Psoas muscle (tissue), 8 donors: ENCODE results near the gene NMT1. TPM values are rescaled to one million over a fixed set of nuclear protein-coding genes. Genes with fewer than 3 reads are reported as not detected.

ENCODE experiments used
- ATAC-seq, 4 donors: fragments of 200-7000 bp; cut with Tn5 transposase; one replicate each; pipeline ENCODE4 v1.9.1; 2020; ENCODE audit warnings: moderate library complexity in 3 of 4, mild to moderate bottlenecking in 2 of 4
- DNase-seq, 2 donors: peaks; one replicate each; pipeline ENCODE4 v3.0.0-alpha.2; 2020
- H3K27ac ChIP-seq: fragments of 200-600 bp; one replicate; pipeline ENCODE4 v1.8.0; 2022
- H3K27me3 ChIP-seq, 3 donors: fragments of 200-600 bp in 1 of 3; one replicate each; pipeline versions ENCODE4 v1.6.1 to v1.8.0; 2013 to 2022; ENCODE audit warnings: low read length in 2 of 3, mild to moderate bottlenecking in 2 of 3, moderate library complexity in 1 of 3; ENCODE audit not compliant: insufficient read depth in 3 of 3
- H3K36me3 ChIP-seq, 2 donors: fragments of 200-600 bp in 1 of 2; one replicate each; pipeline versions ENCODE4 v1.6.1 to v1.8.0; 2013 to 2022; ENCODE audit warnings: low read depth in 1 of 2, mild to moderate bottlenecking in 1 of 2, moderate library complexity in 1 of 2; ENCODE audit not compliant: insufficient read depth in 1 of 2
- H3K4me1 ChIP-seq: fragments of 200-600 bp; one replicate; pipeline ENCODE4 v1.8.0; 2022
- H3K4me3 ChIP-seq: fragments of 200-600 bp; one replicate; pipeline ENCODE4 v1.8.0; 2022; ENCODE audit warnings: mild to moderate bottlenecking
- H3K9me3 ChIP-seq: fragments of 200-600 bp; one replicate; pipeline ENCODE4 v1.8.0; 2022
- CTCF ChIP-seq: fragments of 200-600 bp; IDR thresholded peaks from one replicate; pipeline ENCODE4 v1.8.0; 2022; ENCODE audit warnings: antibody characterized with exemption
- WGBS, 3 donors: extraction: QIAGEN DNeasy Blood & Tissue Kit; methylation state at CpG; one replicate each; pipeline versions ENCODE4 v1.1.6 to v1.1.7; 2013; 5-methylcytosine and 5-hydroxymethylcytosine counted together
- intact Hi-C, 2 donors: fragments of 100-400 bp; cut with DNase I; formaldehyde crosslinking; loops; one replicate each; pipeline versions ENCODE4 v1.11.0 to v1.14.2; 2022
- polyA plus RNA-seq, 3 donors: library from polyadenylated mRNA; stranded (reverse); fragments of 200-250 nt; gene quantifications; one replicate each; pipeline ENCODE4 v1.2.3, GENCODE V29; 2013
- total RNA-seq, 4 donors: library from RNA; stranded (reverse); fragmentation: NEBNext Ultra II Directional in 2 of 4; extraction: Animal tissue kit (Norgen Biotek cat#: 25700) in 2 of 4; gene quantifications; one replicate each; pipeline versions ENCODE4 v1.2.1 to v1.2.4, GENCODE V29; 2021 to 2023
- donor health status: healthy with polysubstance abuse.
- donor health status: DM: no; HTN: no; CAD: no; lungs with moderate emphysema.
- donor health status: Bipolar disorder and iron deficiency.
- donor health status: healthy.
- donor health status: DM: yes; HTN: yes; CAD: no.
- donor health status: DM: no; HTN: no; CAD: no.
- donor health status: DM: no; HTN: no; CAD: no.
- donor health status: DM: yes; HTN: yes; CAD: no.

Gene NMT1
- total and polyA plus RNA-seq, 7 donors: 58.0 to 164 (median 79.7) TPM

- intact Hi-C loops: no loop called here
- Histone ChIP-seq H3K4me3 (peak overlapping the region; percentile 15), H3K4me1 (peaks cover 48% of the 10 kb centered on the region), H3K36me3 (peaks cover 14 to 93% of the 10 kb centered on the region in 2 donors), H3K27me3 (no peaks in the 10 kb centered on the region), H3K27ac (peak overlapping the region; percentile 77), H3K9me3 (no peaks in the 10 kb centered on the region)
- DNase-seq: no peak
- no peak for ATAC-seq
- TF ChIP-seq CTCF: no peak
- WGBS, 3 donors: 71 to 84% (median 72%) methylated on average over 5 of the region's 5 CpGs
These were observed 26.9 kb downstream of the NMT1 start for GRCh38 chr17:45087978-45088377.

- intact Hi-C loops: no loop called here
- WGBS, 3 donors: 65 to 91% (median 79%) methylated on average over 3 of the region's 3 CpGs
- Histone ChIP-seq H3K9me3 (no peaks in the 10 kb centered on the region), H3K27me3 (no peaks in the 10 kb centered on the region), H3K27ac (peak overlapping the region; percentile 77), H3K36me3 (peaks cover 12 to 90% of the 10 kb centered on the region in 2 donors), H3K4me3 (no peak overlapping the region), H3K4me1 (peaks cover 56% of the 10 kb centered on the region)
- no peak for DNase-seq
- no peak for TF ChIP-seq CTCF
- no peak for ATAC-seq
These were observed 27.6 kb downstream of the NMT1 start for GRCh38 chr17:45088741-45089140.

GRCh38 chr17:45090711-45091110 lies 29.6 kb downstream of the NMT1 start:
- intact Hi-C loops: no loop called here
- H3K4me1 ChIP-seq: peaks cover 68% of the 10 kb centered on the region
- 75 to 89% (median 89%) methylated on average over 3 of the region's 3 CpGs for WGBS, 3 donors
- DNase-seq: no peak
- H3K36me3 ChIP-seq: peaks cover 18 to 90% of the 10 kb centered on the region in 2 donors
- ATAC-seq: no peak
- no peaks in the 10 kb centered on the region for H3K27me3 ChIP-seq
- H3K27ac ChIP-seq: peak overlapping the region; percentile 24
- no peak for TF ChIP-seq CTCF
- no peaks in the 10 kb centered on the region for H3K9me3 ChIP-seq
- H3K4me3 ChIP-seq: no peak overlapping the region

- no peak for TF ChIP-seq CTCF
- Histone ChIP-seq H3K36me3 (peaks cover 17 to 90% of the 10 kb centered on the region in 2 donors), H3K4me3 (no peak overlapping the region), H3K9me3 (no peaks in the 10 kb centered on the region), H3K27ac (peak overlapping the region; percentile 96), H3K27me3 (no peaks in the 10 kb centered on the region), H3K4me1 (peaks cover 70% of the 10 kb centered on the region)
- intact Hi-C loops: no loop called here
- ATAC-seq: peak in 3 of 4 donors; percentile 35 to 62 (median 60)
- DNase-seq: no peak
- 75 to 79% (median 78%) methylated on average over 11 of the region's 11 CpGs for WGBS, 3 donors
These were observed 30.8 kb downstream of the NMT1 start for GRCh38 chr17:45091778-45092425.
